Measurements from ENCODE around the gene MAL. TPM values are rescaled to one million over a fixed set of nuclear protein-coding genes. Genes with fewer than 3 reads are reported as not detected.

Gene MAL
- polyA plus RNA-seq, 1 of the 3 experiments (the other 2 are of a cell fraction): not detected

- TF ChIP-seq RCOR1 (IDR thresholded peaks at IDR 0.05; ENCODE audit: low read length): no peak
- no peak for TF ChIP-seq MAX (IDR thresholded peaks at IDR 0.05; ENCODE audit: low read depth)
- no peak for TF ChIP-seq MEF2A (IDR thresholded peaks at IDR 0.05; ENCODE audit: borderline replicate concordance, low read depth)
- no peak for TF ChIP-seq EP300 (IDR thresholded peaks at IDR 0.05; ENCODE audit: borderline replicate concordance in 1 of 2, low read depth in 1 of 2, low read length in 1 of 2)
- no peak for TF ChIP-seq FOXM1 (IDR thresholded peaks at IDR 0.05; ENCODE audit: low read depth)
- no peak for TF ChIP-seq PBX3 (IDR thresholded peaks at IDR 0.05)
Measured at GRCh38 chr2:95062242-95063085, 37.0 kb downstream of the MAL start (continued).

GRCh38 chr2:95063086-95063958 is 37.8 kb downstream of the MAL start:
- Histone ChIP-seq H3K9ac (no peak overlapping the region), H3K4me3 (ENCODE audit: low read depth in 2 of 2, low read length in 1 of 2) (no peak overlapping the region), H3K36me3 (replicated peaks in 1 of 2; ENCODE audit: control insufficient read depth in 1 of 2, insufficient read depth in 2 of 2, low read length in 1 of 2) (no peaks in the 10 kb centered on the region), H2AFZ (ENCODE audit: low read depth) (no peak overlapping the region), H3K4me2 (no peak overlapping the region), H3K4me1 (ENCODE audit: control insufficient read depth in 1 of 2, insufficient read depth in 2 of 2, low read depth in 1 of 2, low read length in 1 of 2) (no peaks in the 10 kb centered on the region), H3K27me3 (ENCODE audit: insufficient read depth) (peaks cover 65% of the 10 kb centered on the region; the same call in 1 of the 2 replicates), H3K79me2 (ENCODE audit: insufficient read depth) (no peaks in the 10 kb centered on the region), H3K9me2 (no peaks in the 10 kb centered on the region), H3K27ac (ENCODE audit: low read depth in 2 of 2, low read length in 1 of 2) (no peak overlapping the region), H3K9me3 (no peaks in the 10 kb centered on the region), H4K20me1 (ENCODE audit: insufficient read depth) (no peaks in the 10 kb centered on the region), H3F3A (replicated peaks; ENCODE audit: insufficient read depth) (no peaks in the 10 kb centered on the region)
- DNase-seq: no peak
- CTCF ChIA-PET: interaction anchor here (0.8 to 2.3 kb wide), 4 partner anchors 13 to 58 kb away, joined by 3 to 13 read pairs (median 7); partner anchors contain the start of gene MRPS5
- WGBS (ENCODE audit: low lambda C conversion rate): 25% methylated on average over 12 of the region's 12 CpGs
- TF ChIP-seq FOSL2 (IDR thresholded peaks at IDR 0.05; ENCODE audit: borderline replicate concordance, low read depth) (no peak), PBX3 (IDR thresholded peaks at IDR 0.05) (no peak), ELF1 (IDR thresholded peaks at IDR 0.05) (no peak), YY1 (IDR thresholded peaks at IDR 0.05; ENCODE audit: low read depth) (no peak), GABPA (IDR thresholded peaks at IDR 0.05; ENCODE audit: low read depth) (no peak), MEF2A (IDR thresholded peaks at IDR 0.05; ENCODE audit: borderline replicate concordance, low read depth) (no peak), CTCF (IDR thresholded peaks at IDR 0.05) (no peak), RAD21 (IDR thresholded peaks at IDR 0.05; ENCODE audit: low read length) (no peak), RCOR1 (IDR thresholded peaks at IDR 0.05; ENCODE audit: low read length) (no peak), USF1 (IDR thresholded peaks at IDR 0.05; ENCODE audit: borderline replicate concordance, low read depth) (no peak), GATA2 (CRISPR knock-in tag; IDR thresholded peaks at IDR 0.05) (no peak), RXRA (IDR thresholded peaks at IDR 0.05; ENCODE audit: borderline replicate concordance, low read depth) (no peak)
- POLR2A ChIA-PET: no interaction called here

Data from SK-N-SH (cell line).